GM12878 (cell line): ENCODE results near the gene GGNBP2.

Experiments
- ATF2 ChIP-seq: IDR thresholded peaks from 2 replicates; pipeline ENCODE4 v1.6.1; 2012; ENCODE audit warnings: low read length, inconsistent platforms
- EED ChIP-seq: sonication (generic); IDR thresholded peaks from 2 replicates; pipeline ENCODE4 v1.6.1; 2016; ENCODE audit warnings: antibody characterized with exemption, low read depth

DNA sequence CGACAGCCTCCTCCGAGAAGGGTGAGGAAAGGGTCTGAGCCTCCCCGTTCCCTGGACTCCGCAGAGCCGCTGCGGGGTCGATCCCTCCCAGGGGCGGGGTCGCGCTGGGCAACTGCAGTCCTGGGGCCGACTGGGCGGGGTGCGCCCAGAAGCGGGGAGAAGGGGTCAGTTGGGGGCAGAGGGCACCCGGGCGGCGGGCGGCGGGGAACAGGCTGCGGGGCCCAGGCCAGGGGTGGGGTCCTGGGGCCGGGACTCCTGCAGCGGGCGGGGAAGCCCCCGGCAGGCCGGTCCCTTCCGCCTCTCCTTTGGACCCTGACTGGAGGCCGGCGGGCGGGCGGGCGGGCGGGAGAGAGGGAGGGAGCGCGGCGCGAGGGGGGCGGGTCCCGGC is 352 bp downstream of the GGNBP2 start:
- no peak for TF ChIP-seq EED
- no peak for TF ChIP-seq ATF2
